A673 (cell line): ENCODE measurements around the gene IGF2.

ENCODE experiments used
- EZH2 ChIP-seq: fragments of 200-600 bp; sonication (generic); IDR thresholded peaks from 2 replicates; pipeline ENCODE4 v1.6.1; 2017; ENCODE audit warnings: borderline replicate concordance, low read depth, mild to moderate bottlenecking, mixed read lengths, antibody characterized with exemption, low read length; ENCODE audit not compliant: poor library complexity, severe bottlenecking
- TF ChIP-seq, protein P1 (sequence below): fragments of 300-800, 200-600 bp; sonication (generic); conservative IDR thresholded peaks from 2 replicates; pipeline ENCODE4 v1.5.1; 2017; ENCODE audit warnings: low read depth, mild to moderate bottlenecking, antibody characterized with exemption, low read length, moderate library complexity, mixed read lengths

DNA sequence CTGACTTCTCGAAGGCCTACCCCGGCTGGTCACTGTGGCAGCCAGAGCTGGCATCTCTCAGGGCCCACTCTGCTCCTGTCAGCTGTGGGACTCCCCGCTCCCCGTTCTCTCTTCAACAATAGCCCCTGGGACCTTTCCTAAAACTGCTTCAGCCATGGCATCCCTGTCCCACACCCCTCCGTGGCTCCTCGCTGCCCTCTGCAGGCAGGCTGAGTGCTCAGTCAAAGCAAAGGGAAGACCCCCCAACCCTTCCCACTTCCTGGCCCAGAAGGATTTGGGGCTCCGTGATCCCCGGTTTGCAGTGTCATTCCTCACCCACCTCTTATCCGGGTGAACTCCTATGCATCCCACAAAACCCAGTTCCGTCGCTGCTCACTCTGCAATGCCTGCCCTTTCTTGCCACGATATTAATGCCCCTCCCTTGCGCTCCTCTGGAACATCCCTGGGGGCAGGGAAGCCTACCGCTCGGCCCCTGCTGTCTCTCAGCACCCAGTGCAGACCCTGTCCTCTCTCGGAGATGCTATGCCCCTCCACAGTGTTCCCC lies 34.0 kb upstream of the IGF2 start:
- TF ChIP-seq, protein P1, sequence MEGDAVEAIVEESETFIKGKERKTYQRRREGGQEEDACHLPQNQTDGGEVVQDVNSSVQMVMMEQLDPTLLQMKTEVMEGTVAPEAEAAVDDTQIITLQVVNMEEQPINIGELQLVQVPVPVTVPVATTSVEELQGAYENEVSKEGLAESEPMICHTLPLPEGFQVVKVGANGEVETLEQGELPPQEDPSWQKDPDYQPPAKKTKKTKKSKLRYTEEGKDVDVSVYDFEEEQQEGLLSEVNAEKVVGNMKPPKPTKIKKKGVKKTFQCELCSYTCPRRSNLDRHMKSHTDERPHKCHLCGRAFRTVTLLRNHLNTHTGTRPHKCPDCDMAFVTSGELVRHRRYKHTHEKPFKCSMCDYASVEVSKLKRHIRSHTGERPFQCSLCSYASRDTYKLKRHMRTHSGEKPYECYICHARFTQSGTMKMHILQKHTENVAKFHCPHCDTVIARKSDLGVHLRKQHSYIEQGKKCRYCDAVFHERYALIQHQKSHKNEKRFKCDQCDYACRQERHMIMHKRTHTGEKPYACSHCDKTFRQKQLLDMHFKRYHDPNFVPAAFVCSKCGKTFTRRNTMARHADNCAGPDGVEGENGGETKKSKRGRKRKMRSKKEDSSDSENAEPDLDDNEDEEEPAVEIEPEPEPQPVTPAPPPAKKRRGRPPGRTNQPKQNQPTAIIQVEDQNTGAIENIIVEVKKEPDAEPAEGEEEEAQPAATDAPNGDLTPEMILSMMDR = peak; percentile 47
- no peak for TF ChIP-seq EZH2
